GM21576 (cell line): ENCODE measurements around the gene NR2C1.
"Not testable (repeated sequence)": the region's sequence is repeated elsewhere in the genome, so short reads cannot be mapped to it uniquely, and the experiment has no call there.

Source experiments
- ATAC-seq: cut with Tn5 transposase; IDR thresholded peaks from one replicate; pipeline ENCODE4 v1.9.1; 2021; ENCODE audit warnings: mild to moderate bottlenecking, moderate library complexity; ENCODE audit not compliant: unreplicated experiment

The NR2C1 gene

GRCh38 chr12:95072900-95073697 lies at the start of gene NR2C1:
Gene NR2C1, minus strand, starts transcription at chr12:95073618. Its CDS starts 6,234 bp downstream, at chr12:95067384.
- peak; percentile 95 for ATAC-seq

- ATAC-seq: no peak
Observed at GRCh38 chr12:95118788-95119179, 45.4 kb upstream of the NR2C1 start.

- ATAC-seq: no peak
Observed at GRCh38 chr12:95118138-95118787, 44.8 kb upstream of the NR2C1 start.

- peak; percentile 67 for ATAC-seq
Observed at GRCh38 chr12:95117178-95117599, 43.8 kb upstream of the NR2C1 start.

GRCh38 chr12:95116773-95117172 lies 43.4 kb upstream of the NR2C1 start:
- ATAC-seq: peak; percentile 65

- no peak for ATAC-seq
Observed at GRCh38 chr12:95116341-95116740, 42.9 kb upstream of the NR2C1 start.

- no peak for ATAC-seq
Observed at GRCh38 chr12:95115641-95116040, 42.2 kb upstream of the NR2C1 start.

GRCh38 chr12:95114766-95115405 lies 41.5 kb upstream of the NR2C1 start:
- no peak for ATAC-seq

- no peak for ATAC-seq
Observed at GRCh38 chr12:95107362-95107761, 33.9 kb upstream of the NR2C1 start.

- no peak for ATAC-seq
Observed at GRCh38 chr12:95105540-95105939, 32.1 kb upstream of the NR2C1 start.

- ATAC-seq: no peak
Observed at GRCh38 chr12:95104919-95105452, 31.6 kb upstream of the NR2C1 start.

GRCh38 chr12:95102916-95103671 lies 29.7 kb upstream of the NR2C1 start:
- peak; percentile 94 for ATAC-seq

- not testable (repeated sequence) for ATAC-seq
Observed at GRCh38 chr12:95101957-95102356, 28.5 kb upstream of the NR2C1 start.

- ATAC-seq: no peak
Observed at GRCh38 chr12:95100264-95101190, 27.1 kb upstream of the NR2C1 start.

- ATAC-seq: no peak
Observed at GRCh38 chr12:95099270-95099790, 25.9 kb upstream of the NR2C1 start.

- ATAC-seq: no peak
Observed at GRCh38 chr12:95096852-95097251, 23.4 kb upstream of the NR2C1 start.

GRCh38 chr12:95096378-95096777 lies 23.0 kb upstream of the NR2C1 start:
- ATAC-seq: no peak

GRCh38 chr12:95095866-95096265 lies 22.4 kb upstream of the NR2C1 start:
- not testable (repeated sequence) for ATAC-seq

- no peak for ATAC-seq
Observed at GRCh38 chr12:95089462-95089861, 16.0 kb upstream of the NR2C1 start.
